ENCODE measurements around the gene PLXNA2.

GRCh38 chr1:208027861-208028260 lies 216.3 kb downstream of the PLXNA2 start:
- TF ChIP-seq, protein P1, sequence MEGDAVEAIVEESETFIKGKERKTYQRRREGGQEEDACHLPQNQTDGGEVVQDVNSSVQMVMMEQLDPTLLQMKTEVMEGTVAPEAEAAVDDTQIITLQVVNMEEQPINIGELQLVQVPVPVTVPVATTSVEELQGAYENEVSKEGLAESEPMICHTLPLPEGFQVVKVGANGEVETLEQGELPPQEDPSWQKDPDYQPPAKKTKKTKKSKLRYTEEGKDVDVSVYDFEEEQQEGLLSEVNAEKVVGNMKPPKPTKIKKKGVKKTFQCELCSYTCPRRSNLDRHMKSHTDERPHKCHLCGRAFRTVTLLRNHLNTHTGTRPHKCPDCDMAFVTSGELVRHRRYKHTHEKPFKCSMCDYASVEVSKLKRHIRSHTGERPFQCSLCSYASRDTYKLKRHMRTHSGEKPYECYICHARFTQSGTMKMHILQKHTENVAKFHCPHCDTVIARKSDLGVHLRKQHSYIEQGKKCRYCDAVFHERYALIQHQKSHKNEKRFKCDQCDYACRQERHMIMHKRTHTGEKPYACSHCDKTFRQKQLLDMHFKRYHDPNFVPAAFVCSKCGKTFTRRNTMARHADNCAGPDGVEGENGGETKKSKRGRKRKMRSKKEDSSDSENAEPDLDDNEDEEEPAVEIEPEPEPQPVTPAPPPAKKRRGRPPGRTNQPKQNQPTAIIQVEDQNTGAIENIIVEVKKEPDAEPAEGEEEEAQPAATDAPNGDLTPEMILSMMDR (IDR thresholded peaks at IDR 0.05) = no peak
- TF ChIP-seq EZH2 (IDR thresholded peaks at IDR 0.05) = no peak
